ENCODE results near the gene LGMN. TPM values are rescaled to one million over a fixed set of nuclear protein-coding genes. Genes with fewer than 3 reads are reported as not detected.

LGMN gene
- total and polyA plus RNA-seq, 2 donors (not counting 1 experiment from before 2014, with no cell fraction given) = 22.6 to 61.0 TPM

GRCh38 chr14:92787554-92787953, 39.1 kb upstream of the LGMN start:
- Histone ChIP-seq H3K4me1 (ENCODE audit: control insufficient read depth, extremely low read depth, insufficient read depth, low read length) (no peaks in the 10 kb centered on the region), H3K4me2 (ENCODE audit: extremely low read depth, insufficient read depth, low read length) (no peak overlapping the region), H4K20me1 (ENCODE audit: control insufficient read depth, extremely low read depth, insufficient read depth, low read length) (no peaks in the 10 kb centered on the region), H3K36me3 (ENCODE audit: control insufficient read depth, insufficient read depth, low read length) (no peaks in the 10 kb centered on the region), H3K27me3 (ENCODE audit: control insufficient read depth, insufficient read depth, low read length) (no peaks in the 10 kb centered on the region), H2AFZ (ENCODE audit: low read length) (no peak overlapping the region), H3K9me3 (ENCODE audit: control insufficient read depth, insufficient read depth, low read depth, low read length) (no peaks in the 10 kb centered on the region), H3K9ac (ENCODE audit: insufficient read depth, low read length) (no peak overlapping the region), H3K4me3 (replicated peaks in 1 of 4; ENCODE audit: control extremely low read depth in 1 of 4, insufficient read depth in 1 of 4, low read depth in 3 of 4, low read length in 4 of 4) (no peak overlapping the region), H3K79me2 (ENCODE audit: control insufficient read depth, insufficient read depth, low read length) (no peaks in the 10 kb centered on the region), H3K27ac (ENCODE audit: insufficient read depth, low read length) (no peak overlapping the region)
- no peak for DNase-seq (ENCODE audit: low read depth in 2 of 2)
- no peak for TF ChIP-seq EZH2 (IDR thresholded peaks at IDR 0.05; ENCODE audit: low read length, missing control alignments)
- TF ChIP-seq CTCF (conservative IDR thresholded peaks at IDR 0.05 in 1 of 2, IDR thresholded peaks at IDR 0.05 in 1 of 2; ENCODE audit: low read depth in 1 of 2, low read length in 2 of 2) = no peak

DNA sequence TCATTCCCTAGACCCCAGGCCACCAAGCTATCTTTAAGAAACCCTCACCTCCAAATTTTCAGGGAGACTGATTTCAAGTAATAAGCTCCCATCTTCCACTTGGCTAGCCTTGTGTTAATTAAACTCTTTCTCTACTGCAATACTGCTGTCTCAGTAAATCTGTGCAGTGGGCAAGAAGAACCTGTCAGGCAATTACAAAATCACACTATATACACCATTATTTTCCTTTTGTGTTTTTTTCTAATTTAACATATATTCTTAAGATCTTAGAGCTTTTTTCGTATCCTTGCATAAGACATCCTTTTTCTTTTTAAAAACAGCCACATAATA, 38.0 kb upstream of the LGMN start:
- H3K4me1 ChIP-seq (ENCODE audit: control insufficient read depth, extremely low read depth, insufficient read depth, low read length) = no peaks in the 10 kb centered on the region
- DNase-seq (ENCODE audit: low read depth in 2 of 2) = no peak
- no peak overlapping the region for H3K9ac ChIP-seq (ENCODE audit: insufficient read depth, low read length)
- H3K4me2 ChIP-seq (ENCODE audit: extremely low read depth, insufficient read depth, low read length) = no peak overlapping the region
- no peaks in the 10 kb centered on the region for H3K79me2 ChIP-seq (ENCODE audit: control insufficient read depth, insufficient read depth, low read length)
- H3K36me3 ChIP-seq (ENCODE audit: control insufficient read depth, insufficient read depth, low read length) = no peaks in the 10 kb centered on the region
- no peaks in the 10 kb centered on the region for H4K20me1 ChIP-seq (ENCODE audit: control insufficient read depth, extremely low read depth, insufficient read depth, low read length)
- H3K4me3 ChIP-seq (replicated peaks in 1 of 4; ENCODE audit: control extremely low read depth in 1 of 4, insufficient read depth in 1 of 4, low read depth in 3 of 4, low read length in 4 of 4) = no peak overlapping the region
- H3K27me3 ChIP-seq (ENCODE audit: control insufficient read depth, insufficient read depth, low read length) = no peaks in the 10 kb centered on the region
- TF ChIP-seq CTCF (conservative IDR thresholded peaks at IDR 0.05 in 1 of 2, IDR thresholded peaks at IDR 0.05 in 1 of 2; ENCODE audit: low read depth in 1 of 2, low read length in 2 of 2) (no peak), EZH2 (IDR thresholded peaks at IDR 0.05; ENCODE audit: low read length, missing control alignments) (no peak)
- H3K27ac ChIP-seq (ENCODE audit: insufficient read depth, low read length) = peak overlapping the region; percentile 88
- H3K9me3 ChIP-seq (ENCODE audit: control insufficient read depth, insufficient read depth, low read depth, low read length) = no peaks in the 10 kb centered on the region
- no peak overlapping the region for H2AFZ ChIP-seq (ENCODE audit: low read length)

DNA sequence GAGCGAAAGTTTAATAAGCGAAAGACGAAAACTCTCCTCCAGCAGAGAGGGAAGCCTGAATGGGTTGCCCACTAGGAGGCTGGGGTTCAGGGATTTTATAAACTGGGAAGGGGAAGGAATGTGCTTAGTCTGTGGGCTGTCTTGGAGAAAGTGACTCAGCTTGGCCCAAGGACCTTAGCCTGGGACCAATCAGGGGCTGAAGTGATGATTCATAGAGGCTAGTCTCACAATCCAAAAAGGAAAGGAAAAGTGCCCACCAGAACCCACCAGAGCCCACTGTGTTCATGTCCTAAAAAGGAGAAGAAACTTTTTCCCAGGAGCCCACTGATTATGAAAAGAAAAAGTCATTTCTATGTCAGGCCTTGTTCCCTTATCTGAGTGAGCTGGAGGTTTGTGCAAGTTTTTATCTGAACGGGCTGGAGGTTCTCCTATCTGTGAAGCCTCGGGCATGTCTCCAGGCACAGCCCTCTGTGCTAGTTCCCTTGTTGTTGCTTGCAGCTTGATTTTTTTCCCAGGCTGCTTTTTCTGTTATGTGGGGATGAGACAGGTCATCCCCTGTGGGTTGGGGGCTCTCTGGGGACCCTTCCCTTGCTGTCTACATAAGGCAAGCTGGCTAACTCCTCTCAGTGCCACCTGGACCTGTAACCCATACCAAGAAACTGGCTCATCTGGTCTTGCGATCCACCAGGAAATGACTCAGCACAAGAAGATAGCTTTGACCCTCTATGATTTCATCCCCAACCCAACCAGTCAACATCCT, 37.4 kb upstream of the LGMN start:
- Histone ChIP-seq H3K9me3 (ENCODE audit: control insufficient read depth, insufficient read depth, low read depth, low read length) (no peaks in the 10 kb centered on the region), H3K4me3 (replicated peaks in 1 of 4; ENCODE audit: control extremely low read depth in 1 of 4, insufficient read depth in 1 of 4, low read depth in 3 of 4, low read length in 4 of 4) (peak overlapping the region in 1 of 4 experiments; percentile 21), H3K4me1 (ENCODE audit: control insufficient read depth, extremely low read depth, insufficient read depth, low read length) (no peaks in the 10 kb centered on the region), H3K79me2 (ENCODE audit: control insufficient read depth, insufficient read depth, low read length) (no peaks in the 10 kb centered on the region), H3K36me3 (ENCODE audit: control insufficient read depth, insufficient read depth, low read length) (no peaks in the 10 kb centered on the region), H2AFZ (ENCODE audit: low read length) (no peak overlapping the region), H3K9ac (ENCODE audit: insufficient read depth, low read length) (no peak overlapping the region), H3K27me3 (ENCODE audit: control insufficient read depth, insufficient read depth, low read length) (no peaks in the 10 kb centered on the region), H3K4me2 (ENCODE audit: extremely low read depth, insufficient read depth, low read length) (peak overlapping the region; percentile 33), H4K20me1 (ENCODE audit: control insufficient read depth, extremely low read depth, insufficient read depth, low read length) (no peaks in the 10 kb centered on the region), H3K27ac (ENCODE audit: insufficient read depth, low read length) (peak overlapping the region; percentile 88)
- TF ChIP-seq EZH2 (IDR thresholded peaks at IDR 0.05; ENCODE audit: low read length, missing control alignments) (no peak), CTCF (conservative IDR thresholded peaks at IDR 0.05 in 1 of 2, IDR thresholded peaks at IDR 0.05 in 1 of 2; ENCODE audit: low read depth in 1 of 2, low read length in 2 of 2) (peak; percentile 36 to 41)
- DNase-seq (ENCODE audit: low read depth in 2 of 2) = peak; percentile 81 to 92
